NCI-H82 treated with DMSO at 0.1 percent for 48 hours (cell line): ENCODE measurements around the gene SLC28A1.

Source experiments
- DNase-seq: peaks from one replicate; lab custom pipeline; 2025; ENCODE audit not compliant: unreplicated experiment; lab: John Stamatoyannopoulos, UW

The SLC28A1 gene

GRCh38 chr15:84885801-84886200 is 1.3 kb downstream of the SLC28A1 start:
- no peak for DNase-seq

- DNase-seq = no peak
Measured at GRCh38 chr15:84886211-84886983, 1.9 kb downstream of the SLC28A1 start.

- DNase-seq = no peak
Measured at GRCh38 chr15:84886984-84887299, 2.5 kb downstream of the SLC28A1 start.

- no peak for DNase-seq
Measured at GRCh38 chr15:84887938-84888337, 3.5 kb downstream of the SLC28A1 start.

GRCh38 chr15:84888639-84889038 is 4.2 kb downstream of the SLC28A1 start:
- peak; percentile 41 for DNase-seq

GRCh38 chr15:84889313-84889990 is 5.0 kb downstream of the SLC28A1 start:
- no peak for DNase-seq

- DNase-seq = no peak
Measured at GRCh38 chr15:84889991-84890669, 5.7 kb downstream of the SLC28A1 start.

- no peak for DNase-seq
Measured at GRCh38 chr15:84890670-84891162, 6.3 kb downstream of the SLC28A1 start.

- DNase-seq = no peak
Measured at GRCh38 chr15:84891339-84891738, 6.9 kb downstream of the SLC28A1 start.

- DNase-seq = no peak
Measured at GRCh38 chr15:84892786-84893307, 8.4 kb downstream of the SLC28A1 start.

GRCh38 chr15:84893607-84894006 is 9.1 kb downstream of the SLC28A1 start:
- no peak for DNase-seq

- no peak for DNase-seq
Measured at GRCh38 chr15:84894736-84895425, 10.4 kb downstream of the SLC28A1 start.

GRCh38 chr15:84898761-84899160 is 14.3 kb downstream of the SLC28A1 start:
- DNase-seq = no peak

- DNase-seq = no peak
Measured at GRCh38 chr15:84899750-84900149, 15.3 kb downstream of the SLC28A1 start.

- DNase-seq = no peak
Measured at GRCh38 chr15:84901540-84901939, 17.1 kb downstream of the SLC28A1 start.

GRCh38 chr15:84903751-84904150 is 19.3 kb downstream of the SLC28A1 start:
- DNase-seq = no peak

- no peak for DNase-seq
Measured at GRCh38 chr15:84904419-84904818, 20.0 kb downstream of the SLC28A1 start.

GRCh38 chr15:84905016-84905916 is 20.8 kb downstream of the SLC28A1 start:
- DNase-seq = no peak

- no peak for DNase-seq
Measured at GRCh38 chr15:84907731-84908130, 23.3 kb downstream of the SLC28A1 start.

- no peak for DNase-seq
Measured at GRCh38 chr15:84908564-84908963, 24.1 kb downstream of the SLC28A1 start.
